Pulmonary artery endothelial cell (primary cell): ENCODE data around the gene FKBP14. TPM values are rescaled to one million over a fixed set of nuclear protein-coding genes. Genes with fewer than 3 reads are reported as not detected.
"Not testable (repeated sequence)": the region's sequence is repeated elsewhere in the genome, so short reads cannot be mapped to it uniquely, and the experiment has no call there.

ENCODE experiments used
- DNase-seq: peaks from one replicate; pipeline ENCODE4 v3.0.0-alpha.2; 2011; ENCODE audit warnings: low read depth, low spot score
- total RNA-seq: library from RNA; depleted of rRNA; stranded (reverse); fragments of >200 nt; gene quantifications from 2 replicates; pipeline ENCODE4 v1.2.3, GENCODE V29; 2014

Gene FKBP14
- 22.4 and 23.3 TPM in 2 replicates for total RNA-seq

GRCh38 chr7:30026229-30027064, at the start of gene FKBP14:
Gene FKBP14 (minus strand): TSS chr7:30026702. CDS start chr7:30026508, 194 bp downstream.
- peak; percentile 98 for DNase-seq

GRCh38 chr7:30074422-30075030, 48.0 kb upstream of the FKBP14 start:
- peak; percentile 15 for DNase-seq

GRCh38 chr7:30072735-30073134, 46.2 kb upstream of the FKBP14 start:
- DNase-seq: no peak

- DNase-seq: no peak
Observed at GRCh38 chr7:30070052-30070451, 43.5 kb upstream of the FKBP14 start.

- DNase-seq: no peak
Observed at GRCh38 chr7:30069096-30069867, 42.8 kb upstream of the FKBP14 start.

- DNase-seq: no peak
Observed at GRCh38 chr7:30068117-30068516, 41.6 kb upstream of the FKBP14 start.

GRCh38 chr7:30066687-30067086, 40.2 kb upstream of the FKBP14 start:
- DNase-seq: no peak

GRCh38 chr7:30065746-30066145, 39.2 kb upstream of the FKBP14 start:
- DNase-seq: no peak

GRCh38 chr7:30062587-30062986, 36.1 kb upstream of the FKBP14 start:
- DNase-seq: peak; percentile 3

GRCh38 chr7:30061786-30062185, 35.3 kb upstream of the FKBP14 start:
- not testable (repeated sequence) for DNase-seq

GRCh38 chr7:30057741-30058140, 31.2 kb upstream of the FKBP14 start:
- no peak for DNase-seq

GRCh38 chr7:30053068-30053467, 26.6 kb upstream of the FKBP14 start:
- no peak for DNase-seq

GRCh38 chr7:30049173-30049572, 22.7 kb upstream of the FKBP14 start:
- no peak for DNase-seq

- no peak for DNase-seq
Observed at GRCh38 chr7:30048582-30048981, 22.1 kb upstream of the FKBP14 start.

- no peak for DNase-seq
Observed at GRCh38 chr7:30047124-30047523, 20.6 kb upstream of the FKBP14 start.

- no peak for DNase-seq
Observed at GRCh38 chr7:30046127-30046770, 19.7 kb upstream of the FKBP14 start.

- no peak for DNase-seq
Observed at GRCh38 chr7:30041526-30042269, 15.2 kb upstream of the FKBP14 start.

- DNase-seq: no peak
Observed at GRCh38 chr7:30040938-30041337, 14.4 kb upstream of the FKBP14 start.

GRCh38 chr7:30038196-30038980, 11.9 kb upstream of the FKBP14 start:
- no peak for DNase-seq

- no peak for DNase-seq
Observed at GRCh38 chr7:30036220-30036619, 9.7 kb upstream of the FKBP14 start.
